HepG2 (cell line): ENCODE measurements around the gene ERC1. TPM values are rescaled to one million over a fixed set of nuclear protein-coding genes. Genes with fewer than 3 reads are reported as not detected.

Experiments used
- ATAC-seq: fragments of 200-7000 bp; cut with Tn5 transposase; 3 replicates; pipeline ENCODE4 v1.9.1; 2020; ENCODE audit warnings: mild to moderate bottlenecking, moderate library complexity
- BruUV-seq: library from RNA; stranded (reverse); fragments of 400-500 nt; replicated peaks from 2 replicates; lab custom pipeline; 2021; lab: Mats Ljungman, UMichigan
- CTCF ChIA-PET: fragments of 300-600 bp; formaldehyde crosslinking; extraction: SDS; loops from one replicate; lab custom pipeline; 2021; ENCODE audit warnings: low total read pairs, inconsistent platforms, low intra/inter-chr PET ratio; lab: Yijun Ruan, JAX
- POLR2A ChIA-PET: fragments of 350-600 bp; sonication (Branson Sonifier 250); formaldehyde crosslinking; loops from one replicate; lab custom pipeline; 2020; ENCODE audit warnings: antibody characterized with exemption, inconsistent platforms; lab: Yijun Ruan, JAX
- DNase-seq: peaks from one replicate; pipeline ENCODE4 v3.0.0-alpha.2; 2015; ENCODE audit warnings: low spot score
- FAIRE-seq: peaks from 3 replicates; lab custom pipeline; 2011; peaks lifted over from hg19 to GRCh38; lab: Jason Lieb, UNC
- H2AFZ ChIP-seq: one replicate; pipeline ENCODE4 v1.6.1; 2011; ENCODE audit warnings: low read length, inconsistent platforms
- H3K27ac ChIP-seq: fragments of 300-600 bp; 3 replicates; pipeline ENCODE4 v1.8.0; 2011; ENCODE audit warnings: mixed run types, mild to moderate bottlenecking, mixed read lengths, low read length, inconsistent platforms; ENCODE audit not compliant: insufficient read depth; ENCODE audit errors: extremely low read length
- H3K27me3 ChIP-seq, 2 experiments: fragments of 200-600 bp in 1 of 2; 2 replicates in 1 of 2; 3 replicates in 1 of 2; pipeline versions ENCODE4 v1.6.0 to v1.8.0; 2011; ENCODE audit warnings: low read length in 2 of 2, mild to moderate bottlenecking in 2 of 2, moderate library complexity in 2 of 2, inconsistent platforms in 1 of 2; ENCODE audit not compliant: insufficient read depth in 2 of 2, control insufficient read depth in 1 of 2
- H3K36me3 ChIP-seq, 2 experiments: fragments of 200-600 bp in 1 of 2; replicated peaks in 1 of 2; 2 replicates in 1 of 2; 3 replicates in 1 of 2; pipeline versions ENCODE4 v1.5.1 to v1.8.0; 2011; ENCODE audit warnings: low read length in 2 of 2, inconsistent platforms in 1 of 2; ENCODE audit not compliant: insufficient read depth in 2 of 2, control insufficient read depth in 1 of 2
- H3K4me1 ChIP-seq: 2 replicates; pipeline ENCODE4 v1.5.1; 2012; ENCODE audit warnings: low read length, inconsistent platforms; ENCODE audit not compliant: insufficient read depth
- H3K4me2 ChIP-seq: 2 replicates; pipeline ENCODE4 v1.6.0; 2011; ENCODE audit warnings: low read depth, low read length, inconsistent platforms
- H3K4me3 ChIP-seq, 3 experiments: fragments of 200-600 bp in 1 of 3; sonication (generic), shearing (Covaris generic) in 1 of 3; replicated peaks in 1 of 3; 2 replicates each; pipeline ENCODE4 v1.5.1; 2011 to 2016; ENCODE audit warnings: low read length in 3 of 3, inconsistent platforms in 2 of 3, low read depth in 2 of 3, mild to moderate bottlenecking in 2 of 3, control low read depth in 1 of 3, mixed read lengths in 1 of 3; ENCODE audit not compliant: insufficient read depth in 1 of 3
- H3K79me2 ChIP-seq: one replicate; pipeline ENCODE4 v1.6.1; 2011; ENCODE audit warnings: low read length, inconsistent platforms; ENCODE audit not compliant: insufficient read depth
- H3K9ac ChIP-seq: 2 replicates; pipeline ENCODE4 v1.6.0; 2011; ENCODE audit warnings: mild to moderate bottlenecking, low read depth, low read length, inconsistent platforms; ENCODE audit not compliant: insufficient read depth
- H3K9me3 ChIP-seq: 2 replicates; pipeline ENCODE4 v1.5.1; 2012; ENCODE audit warnings: mild to moderate bottlenecking, low read length
- H4K20me1 ChIP-seq: 2 replicates; pipeline ENCODE4 v1.6.0; 2011; ENCODE audit warnings: inconsistent platforms, mild to moderate bottlenecking, low read length, moderate library complexity; ENCODE audit not compliant: insufficient read depth
- HNRNPH1 ChIP-seq: fragments of 200-400 bp; formaldehyde crosslinking; optimal IDR thresholded peaks from 2 replicates; pipeline ENCODE3; 2017; ENCODE audit warnings: mild to moderate bottlenecking, low read depth, low read length
- MAFF ChIP-seq: IDR thresholded peaks from 2 replicates; pipeline ENCODE4 v1.6.1; 2011; ENCODE audit warnings: low read depth, low read length, improper control_type of control experiment
- MAFK ChIP-seq, 2 experiments: IDR thresholded peaks in 1 of 2; conservative IDR thresholded peaks in 1 of 2; 2 replicates each; pipeline ENCODE4 v1.6.1; 2011; ENCODE audit warnings: improper control_type of control experiment in 2 of 2, low read length in 2 of 2
- NFE2L2 ChIP-seq: fragments of 150-350 bp; IDR thresholded peaks from 2 replicates; pipeline ENCODE4 v1.6.1; 2014; ENCODE audit warnings: low read length
- RFXANK ChIP-seq: IDR thresholded peaks from 2 replicates; pipeline ENCODE4 v1.6.1; 2016
- TFAP4 ChIP-seq: sonication (generic); IDR thresholded peaks from 2 replicates; pipeline ENCODE4 v1.6.1; 2016; ENCODE audit warnings: low read depth, borderline replicate concordance
- ZNF318 ChIP-seq: sonication (generic); formaldehyde crosslinking; IDR thresholded peaks from 2 replicates; pipeline ENCODE4 v1.4.0; 2020; ENCODE audit warnings: mild to moderate bottlenecking, missing genetic modification reagents
- ZNF703 ChIP-seq: sonication (generic); formaldehyde crosslinking; IDR thresholded peaks from 2 replicates; pipeline ENCODE4 v1.5.1; 2020; ENCODE audit warnings: missing genetic modification reagents, mild to moderate bottlenecking, moderate library complexity, borderline replicate concordance
- ZSCAN22 ChIP-seq: sonication (generic); formaldehyde crosslinking; IDR thresholded peaks from 2 replicates; pipeline ENCODE4 v1.4.0; 2020; ENCODE audit warnings: mild to moderate bottlenecking, missing genetic modification reagents
- WGBS: methylation state at CpG from one replicate; pipeline ENCODE4 v1.1.6; 2017; ENCODE audit warnings: low lambda C conversion rate; 5-methylcytosine and 5-hydroxymethylcytosine counted together
- in situ Hi-C: cut with HindIII; loops from 2 replicates; pipeline ENCODE4 v1.10.0; 2017; ENCODE audit warnings: low pct_unique_long_range_greater_than_20kb; ENCODE audit not compliant: extremely low pct_ligation_motif_present
- intact Hi-C: fragments of 100-400 bp; cut with micrococcal nuclease; formaldehyde crosslinking; loops from one replicate; pipeline ENCODE4 v1.10.0; 2022; ENCODE audit not compliant: unreplicated experiment
- polyA plus RNA-seq, 8 experiments: library from polyadenylated mRNA; depleted of rRNA in 3 of 8; stranded (reverse) in 7 of 8; unstranded in 1 of 8; fragments of >200 nt; fragmentation: Illumina TruSeq in 4 of 8; extraction: Trizol in 4 of 8; gene quantifications; 2 replicates each; pipeline versions ENCODE4 v1.2.1 to v1.2.3, GENCODE V29; 2011 to 2016; ENCODE audit warnings: low read depth in 4 of 8, missing spikeins in 1 of 8, mixed read lengths in 1 of 8; ENCODE audit not compliant: insufficient read depth in 1 of 8
- total RNA-seq, 5 experiments: library from RNA; depleted of rRNA; stranded (reverse); fragments of >200 nt; fragmentation: Illumina TruSeq; extraction: Trizol; gene quantifications; 2 replicates each; pipeline ENCODE4 v1.2.3, GENCODE V29; 2016; ENCODE audit warnings: low read depth in 1 of 5

ERC1 gene
- total and polyA plus RNA-seq, 2 of the 13 experiments (the other 11 are each of a cell fraction or from before 2014, with no cell fraction given): 6.1 to 12.4 TPM

GRCh38 chr12:1256285-1256684 is 265.3 kb downstream of the ERC1 start:
- no peak overlapping the region for H3K4me2 ChIP-seq
- WGBS: 94% methylated on average over 2 of the region's 2 CpGs
- H3K9me3 ChIP-seq: no peaks in the 10 kb centered on the region
- H4K20me1 ChIP-seq: no peaks in the 10 kb centered on the region
- POLR2A ChIA-PET: no interaction called here
- no peak for ATAC-seq
- DNase-seq: no peak
- no peak overlapping the region for H2AFZ ChIP-seq
- no peak overlapping the region for H3K4me3 ChIP-seq
- no peaks in the 10 kb centered on the region for H3K79me2 ChIP-seq
- no peak overlapping the region for H3K9ac ChIP-seq
- H3K27me3 ChIP-seq: no peaks in the 10 kb centered on the region
- in situ Hi-C loops (no loop called here), intact Hi-C loops (no loop called here)
- peak; percentile 89 to 92 for TF ChIP-seq MAFK (conservative IDR thresholded peaks at IDR 0.05 in 1 of 2, IDR thresholded peaks at IDR 0.05 in 1 of 2; ENCODE audit: low read length in 2 of 2)
- peak; percentile 90 for TF ChIP-seq MAFF
- TF ChIP-seq TFAP4: no peak
- no TSS peak for BruUV-seq
- H3K36me3 ChIP-seq: peaks cover 4% of the 10 kb centered on the region in 2 experiments; a peak in 2 of 5 replicates
- FAIRE-seq: no peak
- H3K27ac ChIP-seq: no peak overlapping the region
- no peaks in the 10 kb centered on the region for H3K4me1 ChIP-seq
- CTCF ChIA-PET: no interaction called here

- POLR2A ChIA-PET: no interaction called here
- WGBS: 100% methylated on average over 7 of the region's 7 CpGs
- no peak for FAIRE-seq
- TF ChIP-seq ZSCAN22 (CRISPR knock-in tag): no peak
- no peak for TF ChIP-seq RFXANK (CRISPR knock-in tag)
- no peak for TF ChIP-seq NFE2L2
- TF ChIP-seq ZNF318 (CRISPR knock-in tag): no peak
- no peak for TF ChIP-seq HNRNPH1
- no peak for TF ChIP-seq ZNF703 (CRISPR knock-in tag)
These were observed 266.0 kb downstream of the ERC1 start for GRCh38 chr12:1256991-1257390.

More at GRCh38 chr12:1256991-1257390, 266.0 kb downstream of the ERC1 start:
- CTCF ChIA-PET: no interaction called here
- peaks cover 4 to 6% of the 10 kb centered on the region in 2 experiments; a peak in 2 of 5 replicates for H3K36me3 ChIP-seq
- intact Hi-C loops (no loop called here), in situ Hi-C loops (no loop called here)
- H3K4me1 ChIP-seq: no peaks in the 10 kb centered on the region
- BruUV-seq: no TSS peak
- DNase-seq (no peak), ATAC-seq (no peak)
- H4K20me1 ChIP-seq: no peaks in the 10 kb centered on the region
- no peak overlapping the region for H2AFZ ChIP-seq
- no peak overlapping the region for H3K4me3 ChIP-seq
- H3K27ac ChIP-seq: no peak overlapping the region
- H3K4me2 ChIP-seq: no peak overlapping the region
- no peak overlapping the region for H3K9ac ChIP-seq
- H3K79me2 ChIP-seq: no peaks in the 10 kb centered on the region
- H3K27me3 ChIP-seq: no peaks in the 10 kb centered on the region
- no peaks in the 10 kb centered on the region for H3K9me3 ChIP-seq
